ENCODE results near the gene SPECC1. TPM values are rescaled to one million over a fixed set of nuclear protein-coding genes. Genes with fewer than 3 reads are reported as not detected.
"Not testable (repeated sequence)": the region's sequence is repeated elsewhere in the genome, so short reads cannot be mapped to it uniquely, and the experiment has no call there.

The SPECC1 gene
- polyA plus RNA-seq, 1 experiment, result 13.0 TPM

GRCh38 chr17:20225162-20226115 is 216.3 kb downstream of the SPECC1 start:
- Histone ChIP-seq H3K36me3 (ENCODE audit: control insufficient read depth, insufficient read depth, low read length) (no peaks in the 10 kb centered on the region), H3K27me3 (ENCODE audit: control insufficient read depth, insufficient read depth, low read length) (no peaks in the 10 kb centered on the region), H3K4me3 (ENCODE audit: low read depth, low read length) (no peak overlapping the region)
- TF ChIP-seq CTCF (IDR thresholded peaks at IDR 0.05; ENCODE audit: insufficient read depth, low read depth, low read length), result 0 out of 2 replicates have a peak, but pooled peaks have one; percentile 11
- DNase-seq (ENCODE audit: low read depth), result no peak
- ChIA-PET POLR2A (no interaction called here), CTCF (interaction anchor here (0.7 to 6.2 kb wide), 13 partner anchors 8 to 217 kb away, joined by 3 to 113 read pairs (median 4); no protein-coding TSS in a partner anchor)

GRCh38 chr17:20226814-20227482 is 217.8 kb downstream of the SPECC1 start:
- no peaks in the 10 kb centered on the region for H3K27me3 ChIP-seq (ENCODE audit: control insufficient read depth, insufficient read depth, low read length)
- H3K36me3 ChIP-seq (ENCODE audit: control insufficient read depth, insufficient read depth, low read length), result no peaks in the 10 kb centered on the region
- no peak for DNase-seq (ENCODE audit: low read depth)
- ChIA-PET POLR2A (interaction anchor here (0.5 kb wide), 1 partner anchor 48 kb away, joined by 4 read pairs; no protein-coding TSS in a partner anchor), CTCF (interaction anchor here (0.5 to 6.2 kb wide), 31 partner anchors 9 to 717 kb away, joined by 3 to 113 read pairs (median 4); partner anchors contain the start of gene AKAP10)
- peak; percentile 91 for TF ChIP-seq CTCF (IDR thresholded peaks at IDR 0.05; ENCODE audit: insufficient read depth, low read depth, low read length)
- no peak overlapping the region for H3K4me3 ChIP-seq (ENCODE audit: low read depth, low read length)

DNA sequence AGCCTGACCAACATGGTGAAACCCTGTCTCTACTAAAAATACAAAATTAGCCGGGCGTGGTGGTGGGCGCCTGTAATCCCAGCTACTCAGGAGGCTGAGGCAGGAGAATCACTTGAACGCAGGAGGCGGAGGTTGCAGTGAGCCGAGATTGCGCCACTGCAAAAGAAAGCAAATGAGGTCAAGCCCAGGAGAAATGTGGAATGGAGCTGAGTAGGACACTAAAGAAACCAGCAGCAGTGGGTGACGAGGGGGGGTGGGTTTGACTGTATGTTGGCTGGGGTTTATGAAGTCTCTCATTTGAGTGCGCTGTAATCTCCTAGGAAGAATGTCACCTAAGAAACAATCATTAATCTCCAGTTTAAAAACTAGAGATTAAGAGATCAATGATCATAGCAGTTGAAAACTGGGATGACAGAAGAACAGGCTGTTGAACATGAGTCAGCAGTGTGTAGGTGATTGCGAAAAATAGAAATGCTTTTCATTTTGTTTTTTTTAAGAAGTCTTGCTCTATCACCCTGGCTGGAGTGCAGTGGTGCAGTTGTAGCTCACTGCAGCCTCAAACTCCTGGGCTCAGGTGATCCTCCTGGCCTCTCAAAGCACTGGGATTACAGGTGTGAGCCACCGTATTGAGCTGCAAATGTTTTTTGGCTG is 218.7 kb downstream of the SPECC1 start:
- H3K4me3 ChIP-seq (ENCODE audit: low read depth, low read length); POLR2A ChIA-PET; H3K36me3 ChIP-seq (ENCODE audit: control insufficient read depth, insufficient read depth, low read length); DNase-seq (ENCODE audit: low read depth); H3K27me3 ChIP-seq (ENCODE audit: control insufficient read depth, insufficient read depth, low read length): not testable (repeated sequence)
- CTCF ChIA-PET, result interaction anchor here (0.6 to 6.2 kb wide), 19 partner anchors 9 to 716 kb away, joined by 3 to 113 read pairs (median 4); partner anchors contain the start of gene AKAP10

DNA sequence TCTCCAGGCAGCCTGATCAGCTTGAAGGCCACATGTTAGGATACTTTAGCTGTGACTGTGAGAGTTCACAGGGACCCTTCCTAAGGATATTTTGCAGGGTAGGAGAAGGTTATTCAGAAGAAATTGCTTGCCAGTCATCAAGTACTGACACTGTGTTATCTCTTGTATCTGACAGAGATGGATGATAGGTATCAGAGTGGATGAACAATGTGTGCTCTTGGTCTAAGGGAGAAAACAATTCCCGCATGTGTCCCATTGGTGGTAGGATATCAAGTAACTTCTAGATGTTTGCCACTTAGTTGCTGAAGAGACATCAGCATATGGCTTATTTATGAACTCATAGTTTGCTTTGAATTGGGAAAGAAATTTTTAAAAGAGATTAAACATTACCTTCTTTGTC is 219.3 kb downstream of the SPECC1 start:
- ChIA-PET POLR2A (no interaction called here), CTCF (interaction anchor here (0.6 to 6.2 kb wide), 10 partner anchors 8 to 235 kb away, joined by 3 to 113 read pairs (median 11); no protein-coding TSS in a partner anchor)
- Histone ChIP-seq H3K4me3 (ENCODE audit: low read depth, low read length) (no peak overlapping the region), H3K36me3 (ENCODE audit: control insufficient read depth, insufficient read depth, low read length) (no peaks in the 10 kb centered on the region), H3K27me3 (ENCODE audit: control insufficient read depth, insufficient read depth, low read length) (no peaks in the 10 kb centered on the region)
- DNase-seq (ENCODE audit: low read depth), result no peak
- no peak for TF ChIP-seq CTCF (IDR thresholded peaks at IDR 0.05; ENCODE audit: insufficient read depth, low read depth, low read length)

- no peak overlapping the region for H3K4me3 ChIP-seq (ENCODE audit: low read depth, low read length)
- TF ChIP-seq CTCF (IDR thresholded peaks at IDR 0.05; ENCODE audit: insufficient read depth, low read depth, low read length), result no peak
- ChIA-PET POLR2A (no interaction called here), CTCF (interaction anchor here (1.1 to 6.2 kb wide), 5 partner anchors 8 to 111 kb away, joined by 4 to 113 read pairs (median 20); no protein-coding TSS in a partner anchor)
- H3K36me3 ChIP-seq (ENCODE audit: control insufficient read depth, insufficient read depth, low read length), result no peaks in the 10 kb centered on the region
- no peaks in the 10 kb centered on the region for H3K27me3 ChIP-seq (ENCODE audit: control insufficient read depth, insufficient read depth, low read length)
- DNase-seq (ENCODE audit: low read depth), result no peak
These were observed 219.7 kb downstream of the SPECC1 start for GRCh38 chr17:20228860-20229259.
